ENCODE measurements around the gene TEAD4. TPM values are rescaled to one million over a fixed set of nuclear protein-coding genes. Genes with fewer than 3 reads are reported as not detected.

Gene TEAD4
- total and polyA plus RNA-seq, 2 donors from 2014 or later, result 19.8 to 40.9 TPM

GRCh38 chr12:3041558-3042164 lies 82.5 kb downstream of the TEAD4 start:
- Histone ChIP-seq H3K4me1 (ENCODE audit: control insufficient read depth in 2 of 3, insufficient read depth in 2 of 3, low read depth in 1 of 3, low read length in 3 of 3) (peaks cover 0 to 7% (median 0%) of the 10 kb centered on the region in 3 donors), H3K27ac (ENCODE audit: low read depth in 2 of 2, low read length in 2 of 2) (no peak overlapping the region), H3K9ac (ENCODE audit: low read length in 3 of 3) (no peak overlapping the region), H3K9me3 (ENCODE audit: control insufficient read depth in 2 of 3, insufficient read depth in 1 of 3, low read length in 3 of 3) (no peaks in the 10 kb centered on the region), H3K36me3 (ENCODE audit: control insufficient read depth in 2 of 3, insufficient read depth in 3 of 3, low read length in 3 of 3) (peaks cover 0 to 6% (median 0%) of the 10 kb centered on the region in 3 donors), H3K4me3 (ENCODE audit: low read length in 3 of 3) (no peak overlapping the region), H3K27me3 (ENCODE audit: control insufficient read depth, insufficient read depth, low read length) (no peaks in the 10 kb centered on the region)
- FAIRE-seq (no peak), DNase-seq (peak; percentile 53 to 87 (median 78))
- intact Hi-C loops (cut with DNase I), result no loop called here
- TF ChIP-seq CTCF (IDR thresholded peaks at IDR 0.05; ENCODE audit: borderline replicate concordance, extremely low read depth, insufficient read depth), result peak; percentile 59

- DNase-seq (no peak), FAIRE-seq (no peak)
- H3K4me1 ChIP-seq (ENCODE audit: control insufficient read depth in 2 of 3, insufficient read depth in 2 of 3, low read depth in 1 of 3, low read length in 3 of 3), result peaks cover 0 to 7% (median 0%) of the 10 kb centered on the region in 3 donors
- H3K9me3 ChIP-seq (ENCODE audit: control insufficient read depth in 2 of 3, insufficient read depth in 1 of 3, low read length in 3 of 3), result no peaks in the 10 kb centered on the region
- no peak for TF ChIP-seq CTCF (IDR thresholded peaks at IDR 0.05; ENCODE audit: borderline replicate concordance, extremely low read depth, insufficient read depth)
- intact Hi-C loops (cut with DNase I), result no loop called here
- H3K27ac ChIP-seq (ENCODE audit: low read depth in 2 of 2, low read length in 2 of 2), result no peak overlapping the region
- peaks cover 0 to 6% (median 0%) of the 10 kb centered on the region in 3 donors for H3K36me3 ChIP-seq (ENCODE audit: control insufficient read depth in 2 of 3, insufficient read depth in 3 of 3, low read length in 3 of 3)
- no peaks in the 10 kb centered on the region for H3K27me3 ChIP-seq (ENCODE audit: control insufficient read depth, insufficient read depth, low read length)
- H3K9ac ChIP-seq (ENCODE audit: low read length in 3 of 3), result no peak overlapping the region
- H3K4me3 ChIP-seq (ENCODE audit: low read length in 3 of 3), result no peak overlapping the region
These were observed 83.2 kb downstream of the TEAD4 start for GRCh38 chr12:3042394-3042793.

- no peak overlapping the region for H3K27ac ChIP-seq (ENCODE audit: low read depth in 2 of 2, low read length in 2 of 2)
These were observed 83.6 kb downstream of the TEAD4 start for GRCh38 chr12:3042826-3043225.

More at GRCh38 chr12:3042826-3043225, 83.6 kb downstream of the TEAD4 start:
- Histone ChIP-seq H3K27me3 (ENCODE audit: control insufficient read depth, insufficient read depth, low read length) (no peaks in the 10 kb centered on the region), H3K4me3 (ENCODE audit: low read length in 3 of 3) (no peak overlapping the region), H3K9me3 (ENCODE audit: control insufficient read depth in 2 of 3, insufficient read depth in 1 of 3, low read length in 3 of 3) (no peaks in the 10 kb centered on the region), H3K36me3 (ENCODE audit: control insufficient read depth in 2 of 3, insufficient read depth in 3 of 3, low read length in 3 of 3) (peaks cover 0 to 5% (median 0%) of the 10 kb centered on the region in 3 donors), H3K9ac (ENCODE audit: low read length in 3 of 3) (no peak overlapping the region), H3K4me1 (ENCODE audit: control insufficient read depth in 2 of 3, insufficient read depth in 2 of 3, low read depth in 1 of 3, low read length in 3 of 3) (peaks cover 0 to 7% (median 0%) of the 10 kb centered on the region in 3 donors)
- intact Hi-C loops (cut with DNase I), result no loop called here
- no peak for TF ChIP-seq CTCF (IDR thresholded peaks at IDR 0.05; ENCODE audit: borderline replicate concordance, extremely low read depth, insufficient read depth)
- DNase-seq (no peak), FAIRE-seq (no peak)
